Rectal smooth muscle tissue (tissue), 1 donor: ENCODE data around the gene SLC26A8.

ENCODE experiments used
- H3K27ac ChIP-seq: one replicate; pipeline ENCODE4 v1.7.0; 2013; ENCODE audit warnings: low read depth, low read length, inconsistent platforms
- H3K27me3 ChIP-seq: one replicate; pipeline ENCODE4 v1.7.0; 2013; ENCODE audit warnings: low read length; ENCODE audit not compliant: control insufficient read depth, insufficient read depth
- H3K36me3 ChIP-seq: one replicate; pipeline ENCODE4 v1.7.0; 2013; ENCODE audit warnings: low read length; ENCODE audit not compliant: control insufficient read depth, insufficient read depth
- H3K4me1 ChIP-seq: one replicate; pipeline ENCODE4 v1.7.0; 2013; ENCODE audit warnings: low read length; ENCODE audit not compliant: control insufficient read depth, insufficient read depth
- H3K4me3 ChIP-seq: one replicate; pipeline ENCODE4 v1.7.0; 2013; ENCODE audit warnings: low read length
- H3K9ac ChIP-seq: one replicate; pipeline ENCODE4 v1.7.0; 2013; ENCODE audit warnings: low read length

Gene SLC26A8

DNA sequence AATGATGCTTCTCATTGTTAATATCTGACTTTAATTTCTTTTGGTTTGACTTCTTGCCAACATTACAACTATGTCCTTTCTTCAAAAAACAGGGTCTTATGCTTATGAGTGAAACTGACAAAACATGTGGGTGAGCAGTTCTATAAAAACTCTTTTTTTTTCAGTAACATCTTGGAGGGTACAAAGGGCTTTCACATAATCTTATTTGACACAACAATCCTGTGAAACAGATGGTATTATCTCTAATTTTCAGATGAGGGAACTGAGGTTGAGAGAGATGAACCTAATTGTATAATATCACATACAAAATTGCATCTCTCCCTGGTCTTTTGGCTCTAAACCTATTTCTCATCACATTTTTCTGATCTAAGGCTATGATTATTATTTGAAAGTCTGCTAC, 41.5 kb upstream of the SLC26A8 start:
- no peaks in the 10 kb centered on the region for H3K27me3 ChIP-seq
- peaks cover 15% of the 10 kb centered on the region for H3K4me1 ChIP-seq
- no peaks in the 10 kb centered on the region for H3K36me3 ChIP-seq
- no peak overlapping the region for H3K9ac ChIP-seq
- H3K4me3 ChIP-seq: no peak overlapping the region
- H3K27ac ChIP-seq: no peak overlapping the region

DNA sequence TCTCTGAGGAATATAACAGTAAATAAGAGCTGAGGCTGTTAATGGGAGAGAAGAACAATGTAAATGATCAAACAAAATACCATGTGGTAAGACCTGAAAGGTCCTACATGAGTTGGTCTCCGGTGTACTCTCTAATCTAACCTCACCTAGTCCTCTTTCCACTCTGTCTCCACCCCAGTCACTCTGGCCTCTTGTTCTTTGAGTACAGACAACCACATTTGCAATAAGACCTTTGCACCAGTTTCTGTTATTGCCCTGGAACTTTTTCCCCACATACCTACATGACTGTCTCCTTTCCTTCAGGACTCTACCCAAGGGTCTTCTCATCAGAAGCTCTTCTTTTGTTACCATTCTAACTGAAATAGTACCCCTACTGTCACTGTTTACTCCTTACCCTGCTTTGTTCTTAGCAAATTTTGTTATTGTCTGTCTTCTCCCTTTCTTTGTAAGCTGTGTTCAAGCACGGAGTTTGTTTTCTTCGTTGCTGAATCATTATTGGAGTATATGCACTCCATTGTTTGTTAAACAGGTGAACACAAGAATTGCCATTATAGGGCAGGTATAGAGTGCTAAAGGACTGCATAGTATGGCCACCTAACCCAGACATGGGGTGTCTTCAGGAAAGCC, 40.4 kb upstream of the SLC26A8 start:
- no peak overlapping the region for H3K4me3 ChIP-seq

DNA sequence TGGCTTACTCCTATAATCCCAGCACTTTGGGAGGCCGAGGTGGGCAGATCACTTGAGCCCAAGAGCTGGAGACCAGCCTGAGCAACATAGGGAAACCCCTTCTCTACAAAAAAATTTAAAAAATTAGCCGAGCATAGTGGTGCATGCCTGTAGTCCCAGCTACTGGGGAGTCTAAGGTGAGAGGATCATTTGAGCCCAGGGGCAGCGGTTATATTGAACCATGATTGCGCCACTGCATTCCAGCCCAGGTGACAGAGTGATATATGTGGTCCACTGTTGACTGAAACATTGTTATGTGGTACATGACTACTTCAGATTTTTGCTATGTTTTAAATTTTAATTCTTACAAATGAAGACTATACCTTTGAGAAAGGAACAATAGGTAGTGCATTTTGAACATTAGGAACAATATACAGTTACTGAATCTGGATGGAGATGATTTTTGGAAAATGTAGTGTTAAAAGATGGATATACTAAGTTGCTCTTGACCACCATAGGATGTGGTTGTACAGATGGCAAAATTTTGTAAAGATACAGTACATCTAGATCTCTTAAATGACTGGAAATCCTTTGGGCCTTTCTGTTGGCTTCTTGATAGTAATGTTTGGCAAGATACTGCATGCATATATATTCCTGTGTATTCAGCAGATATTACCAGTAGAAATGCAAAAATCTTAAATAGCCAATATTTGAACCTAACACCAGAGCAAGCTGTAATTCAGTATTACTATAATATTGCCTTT, 39.0 kb upstream of the SLC26A8 start:
- H3K4me3 ChIP-seq: no peak overlapping the region
- peaks cover 9% of the 10 kb centered on the region for H3K4me1 ChIP-seq
- H3K36me3 ChIP-seq: peaks cover 6% of the 10 kb centered on the region
- no peak overlapping the region for H3K27ac ChIP-seq
- H3K27me3 ChIP-seq: no peaks in the 10 kb centered on the region
- no peak overlapping the region for H3K9ac ChIP-seq

More for the DNA sequence above, 40.4 kb upstream of the SLC26A8 start:
- Histone ChIP-seq H3K36me3 (no peaks in the 10 kb centered on the region), H3K27me3 (no peaks in the 10 kb centered on the region), H3K4me1 (peaks cover 15% of the 10 kb centered on the region), H3K9ac (no peak overlapping the region), H3K27ac (no peak overlapping the region)

DNA sequence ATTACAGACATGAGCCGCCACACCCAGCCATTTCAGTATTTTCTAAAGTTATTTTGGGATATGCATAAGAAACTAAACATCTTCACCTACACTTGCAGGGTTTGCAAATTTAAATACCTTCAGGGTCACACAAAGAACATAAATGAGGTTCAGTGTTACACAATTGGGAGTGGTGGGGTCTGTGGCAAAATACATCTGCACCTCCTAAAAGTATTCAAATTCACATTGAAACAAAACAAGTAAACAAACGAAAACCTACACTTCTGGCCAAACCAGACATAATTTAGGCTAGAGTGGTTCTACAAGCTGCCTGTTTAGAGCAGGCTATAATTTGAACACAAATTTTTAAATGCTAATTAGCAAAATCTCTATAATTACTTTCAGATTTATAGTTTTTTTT, 37.8 kb upstream of the SLC26A8 start:
- H3K4me1 ChIP-seq: peaks cover 9% of the 10 kb centered on the region
- H3K4me3 ChIP-seq: no peak overlapping the region
- H3K36me3 ChIP-seq: peaks cover 6% of the 10 kb centered on the region
- no peak overlapping the region for H3K9ac ChIP-seq
- no peaks in the 10 kb centered on the region for H3K27me3 ChIP-seq
- no peak overlapping the region for H3K27ac ChIP-seq

DNA sequence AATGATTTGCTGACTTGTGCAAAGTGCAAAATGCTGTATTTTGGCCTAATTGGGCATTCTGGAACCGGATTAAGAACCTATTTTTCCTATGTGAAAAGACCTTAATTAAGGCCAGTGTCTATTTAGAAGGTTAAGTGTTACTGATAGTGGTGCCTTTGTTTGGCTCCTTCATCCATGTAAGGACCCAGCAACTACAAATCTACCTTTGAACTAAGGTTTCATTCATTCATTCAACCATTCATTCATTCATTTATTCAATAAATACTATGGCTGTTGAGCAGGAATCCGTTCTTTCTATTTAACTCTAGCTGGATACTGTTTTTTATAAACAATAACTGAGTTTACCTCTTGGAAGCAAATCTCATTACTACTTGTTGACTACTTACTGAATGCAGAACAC, 36.8 kb upstream of the SLC26A8 start:
- peaks cover 8% of the 10 kb centered on the region for H3K4me1 ChIP-seq
- H3K36me3 ChIP-seq: peaks cover 6% of the 10 kb centered on the region

DNA sequence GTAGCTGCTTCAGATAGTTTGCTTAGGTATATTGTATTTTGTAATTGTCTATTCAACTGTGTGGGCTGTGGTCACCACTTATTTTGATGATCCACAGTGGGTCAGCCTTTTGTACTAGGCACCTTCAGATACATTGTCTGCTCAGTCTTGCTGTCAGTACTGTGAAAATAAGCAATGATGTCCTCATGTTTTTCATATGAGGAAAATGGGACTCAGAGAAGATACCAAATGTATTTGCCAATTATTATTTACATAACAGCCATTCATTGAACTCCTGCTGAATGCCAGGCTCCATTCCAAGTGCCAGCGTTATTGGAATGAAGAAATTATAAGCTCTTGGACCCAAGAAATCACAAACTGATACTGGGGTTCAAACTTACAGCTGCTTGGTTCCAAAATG, 31.7 kb upstream of the SLC26A8 start:
- no peak overlapping the region for H3K9ac ChIP-seq
- H3K27me3 ChIP-seq: no peaks in the 10 kb centered on the region
- peaks cover 9% of the 10 kb centered on the region for H3K36me3 ChIP-seq
- H3K4me3 ChIP-seq: no peak overlapping the region
- H3K4me1 ChIP-seq: peaks cover 22% of the 10 kb centered on the region
- H3K27ac ChIP-seq: no peak overlapping the region

More for the DNA sequence above, 36.8 kb upstream of the SLC26A8 start:
- H3K9ac ChIP-seq: no peak overlapping the region
- no peak overlapping the region for H3K4me3 ChIP-seq
- no peak overlapping the region for H3K27ac ChIP-seq
- no peaks in the 10 kb centered on the region for H3K27me3 ChIP-seq

DNA sequence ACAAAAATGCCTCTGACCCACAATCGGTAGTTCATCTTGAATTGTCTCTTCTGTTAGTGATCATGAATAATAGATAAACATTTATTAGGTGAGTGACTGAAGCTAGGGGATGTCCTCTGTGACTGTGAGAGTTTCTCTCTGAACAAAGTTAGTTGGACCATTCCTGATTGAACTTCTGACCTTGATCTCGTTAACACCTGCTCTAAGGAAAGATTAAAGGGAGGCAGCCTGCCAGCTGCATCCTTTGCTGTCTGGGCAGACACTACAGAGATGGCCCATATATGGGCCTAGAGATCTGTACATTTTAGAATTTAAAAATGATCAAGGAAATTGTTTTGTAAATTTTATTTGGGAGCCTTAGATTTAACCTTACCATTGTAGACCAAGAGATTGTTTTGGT, 30.5 kb upstream of the SLC26A8 start:
- no peak overlapping the region for H3K4me3 ChIP-seq
- H3K27me3 ChIP-seq: no peaks in the 10 kb centered on the region
- H3K36me3 ChIP-seq: peaks cover 9% of the 10 kb centered on the region
- no peak overlapping the region for H3K9ac ChIP-seq
- H3K4me1 ChIP-seq: peaks cover 26% of the 10 kb centered on the region
- no peak overlapping the region for H3K27ac ChIP-seq

DNA sequence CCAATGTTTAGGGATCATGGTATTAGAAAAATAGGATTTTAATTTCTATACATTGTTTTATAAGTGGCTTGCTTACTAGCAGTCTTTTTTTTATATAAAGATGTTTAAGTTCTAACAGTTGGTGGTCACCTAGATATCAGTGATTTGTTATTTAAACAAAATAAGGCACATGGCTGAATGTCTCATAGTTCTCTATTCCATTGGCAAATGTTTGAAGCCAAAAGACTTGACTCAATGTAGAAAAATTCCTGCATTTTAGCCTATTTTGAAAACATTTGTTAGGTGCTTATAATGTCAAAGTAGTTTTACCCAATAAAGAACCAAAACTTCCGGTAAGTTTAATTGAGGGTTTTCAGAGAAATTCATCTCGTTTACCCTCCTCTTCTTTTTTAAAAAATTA, 30.0 kb upstream of the SLC26A8 start:
- H3K27ac ChIP-seq: no peak overlapping the region
- no peaks in the 10 kb centered on the region for H3K27me3 ChIP-seq
- no peak overlapping the region for H3K9ac ChIP-seq
- H3K36me3 ChIP-seq: peaks cover 5% of the 10 kb centered on the region
- no peak overlapping the region for H3K4me3 ChIP-seq
- H3K4me1 ChIP-seq: peaks cover 26% of the 10 kb centered on the region

DNA sequence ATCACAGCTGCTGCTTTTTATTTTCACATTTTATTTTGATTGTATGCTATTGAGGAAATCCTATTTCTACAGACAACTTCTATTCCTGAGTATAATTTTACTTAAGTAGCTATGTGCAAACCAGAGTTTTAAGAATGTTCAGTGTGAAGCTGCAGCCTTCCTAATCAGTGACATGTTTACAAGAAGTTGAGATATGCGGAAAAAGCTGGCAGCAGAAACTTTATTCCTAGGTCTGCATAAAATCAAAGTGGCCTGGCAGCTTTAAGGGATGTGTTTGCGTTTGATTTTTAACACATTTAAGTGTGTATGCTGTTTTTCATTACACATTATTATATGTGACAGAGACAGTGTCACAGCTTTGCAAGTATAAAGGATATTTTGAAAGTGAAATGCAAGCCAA, 29.4 kb upstream of the SLC26A8 start:
- H3K27me3 ChIP-seq: no peaks in the 10 kb centered on the region
- H3K4me1 ChIP-seq: peaks cover 26% of the 10 kb centered on the region
- H3K9ac ChIP-seq: no peak overlapping the region
- no peak overlapping the region for H3K4me3 ChIP-seq
- peaks cover 3% of the 10 kb centered on the region for H3K36me3 ChIP-seq
- H3K27ac ChIP-seq: no peak overlapping the region

DNA sequence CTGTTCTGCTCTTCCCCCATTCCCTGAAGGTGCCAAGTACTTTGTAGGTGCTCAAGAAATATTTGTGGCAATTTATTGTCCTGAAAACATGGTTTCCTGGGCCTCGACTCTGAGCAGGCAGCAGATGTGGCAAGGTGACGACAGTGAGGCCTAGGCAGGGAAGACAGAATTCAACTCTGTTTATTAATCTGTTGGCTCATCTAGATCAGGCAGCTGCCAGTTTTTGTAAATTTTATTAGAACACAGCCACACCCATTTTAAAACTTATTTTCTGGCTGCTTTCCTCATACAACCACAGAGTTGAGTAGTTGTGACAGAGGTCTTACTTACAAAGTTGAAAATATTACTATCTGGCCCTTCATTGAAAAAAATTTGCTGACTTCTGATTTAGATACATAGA, 27.7 kb upstream of the SLC26A8 start:
- Histone ChIP-seq H3K4me1 (peaks cover 26% of the 10 kb centered on the region), H3K9ac (no peak overlapping the region), H3K4me3 (no peak overlapping the region), H3K27ac (no peak overlapping the region), H3K27me3 (no peaks in the 10 kb centered on the region), H3K36me3 (peaks cover 3% of the 10 kb centered on the region)

DNA sequence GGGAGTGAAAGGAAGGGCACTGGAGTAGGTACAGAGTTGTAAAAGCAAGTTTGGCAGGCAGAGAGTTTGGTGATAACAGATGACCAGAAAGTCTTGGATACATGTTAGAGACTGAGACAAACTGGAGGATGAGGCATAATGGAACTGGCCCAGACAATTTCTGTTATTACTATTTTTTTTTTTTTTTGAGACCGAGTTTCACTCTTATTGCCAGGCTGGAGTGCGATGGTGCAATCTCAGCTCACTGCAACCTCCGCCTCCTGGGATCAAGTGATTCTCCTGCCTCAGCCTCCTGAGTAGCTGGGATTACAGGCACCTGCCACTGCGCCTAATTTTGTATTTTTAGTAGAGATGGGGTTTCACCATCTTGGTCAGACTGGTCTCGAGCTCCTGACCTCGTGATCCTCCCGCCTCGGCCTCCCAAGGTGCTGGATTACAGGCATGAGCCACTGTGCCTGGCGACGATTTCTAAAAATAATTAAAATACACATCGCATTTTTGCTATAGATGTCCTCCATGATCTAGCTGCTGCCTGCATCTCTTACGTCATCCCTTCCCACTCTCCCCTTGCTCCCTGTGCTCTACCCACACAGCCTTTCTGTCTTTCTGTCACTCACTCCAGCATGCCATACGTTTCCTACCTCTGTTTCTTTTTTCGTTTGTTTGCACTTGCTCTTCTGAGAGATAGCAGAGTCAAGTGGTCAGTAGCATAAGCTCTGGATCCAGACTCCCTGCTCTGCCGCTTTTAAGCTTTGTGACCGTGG, 26.7 kb upstream of the SLC26A8 start:
- Histone ChIP-seq H3K4me1 (peaks cover 30% of the 10 kb centered on the region), H3K27ac (no peak overlapping the region), H3K9ac (no peak overlapping the region)

DNA sequence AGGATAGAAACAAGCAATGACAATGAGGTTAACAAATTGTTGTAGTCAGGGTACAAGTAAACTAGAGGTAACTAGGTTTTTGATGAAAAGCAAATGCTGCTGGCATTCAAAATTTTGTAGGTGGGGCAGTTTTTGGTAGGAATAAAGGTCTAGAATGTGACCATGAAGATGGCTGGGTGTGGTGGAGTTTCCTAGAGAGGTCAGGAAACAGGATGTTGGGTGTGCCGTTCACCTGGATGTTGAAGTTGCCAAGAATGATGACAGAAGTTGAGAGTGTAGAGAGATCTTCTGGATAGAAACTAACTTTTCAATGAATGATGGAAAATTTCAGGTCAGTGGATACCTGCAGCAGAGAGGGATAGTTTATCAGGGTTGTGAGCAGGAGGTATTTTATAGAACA, 25.9 kb upstream of the SLC26A8 start:
- Histone ChIP-seq H3K27me3 (no peaks in the 10 kb centered on the region), H3K27ac (no peak overlapping the region), H3K4me1 (peaks cover 30% of the 10 kb centered on the region), H3K9ac (no peak overlapping the region), H3K36me3 (peaks cover 3% of the 10 kb centered on the region), H3K4me3 (no peak overlapping the region)

More for the DNA sequence above, 26.7 kb upstream of the SLC26A8 start:
- Histone ChIP-seq H3K27me3 (no peaks in the 10 kb centered on the region), H3K4me3 (no peak overlapping the region), H3K36me3 (peaks cover 3% of the 10 kb centered on the region)
